NCI-H345 treated with DMSO at 0.1 percent for 48 hours (cell line): Measurements from ENCODE around the gene EID3.

Source experiments
- DNase-seq: peaks from one replicate; lab custom pipeline; 2025; ENCODE audit not compliant: unreplicated experiment; lab: John Stamatoyannopoulos, UW

EID3 gene

GRCh38 chr12:104353012-104353981 lies 49.8 kb downstream of the EID3 start:
- no peak for DNase-seq

GRCh38 chr12:104354167-104354867 lies 50.8 kb downstream of the EID3 start:
- no peak for DNase-seq
